ENCODE data around the gene ZBTB20. TPM values are rescaled to one million over a fixed set of nuclear protein-coding genes. Genes with fewer than 3 reads are reported as not detected.

ZBTB20 gene
- total and polyA plus RNA-seq, 9 donors: 4.3 to 160 (median 107) TPM

- Histone ChIP-seq H3K9me3 (no peaks in the 10 kb centered on the region), H3K27ac (no peak overlapping the region), H3K4me1 (ENCODE audit: insufficient read depth) (peaks cover 2% of the 10 kb centered on the region), H3K27me3 (no peaks in the 10 kb centered on the region), H3K4me3 (no peak overlapping the region), H3K36me3 (no peaks in the 10 kb centered on the region)
- DNase-seq: no peak
- intact Hi-C loops (cut with DNase I): no loop called here
- TF ChIP-seq EP300 (IDR thresholded peaks at IDR 0.05) (no peak), POLR2A (IDR thresholded peaks at IDR 0.05) (no peak), CTCF (IDR thresholded peaks at IDR 0.05) (no peak)
- 84 to 92% (median 90%) methylated on average over 4 of the region's 4 CpGs for WGBS, 3 donors
Observed at GRCh38 chr3:114697401-114697800, 449.7 kb downstream of the ZBTB20 start.

- Histone ChIP-seq H3K27ac (no peak overlapping the region), H3K4me3 (no peak overlapping the region), H3K4me1 (ENCODE audit: insufficient read depth) (peaks cover 2% of the 10 kb centered on the region), H3K36me3 (no peaks in the 10 kb centered on the region), H3K27me3 (no peaks in the 10 kb centered on the region), H3K9me3 (no peaks in the 10 kb centered on the region)
- no peak for DNase-seq
- intact Hi-C loops (cut with DNase I): no loop called here
- WGBS, 3 donors: 92 to 100% (median 100%) methylated on average over 1 of the region's 1 CpG
- TF ChIP-seq CTCF (IDR thresholded peaks at IDR 0.05) (no peak), EP300 (IDR thresholded peaks at IDR 0.05) (no peak), POLR2A (IDR thresholded peaks at IDR 0.05) (no peak)
Observed at GRCh38 chr3:114694251-114694650, 452.8 kb downstream of the ZBTB20 start.

- Histone ChIP-seq H3K27me3 (no peaks in the 10 kb centered on the region), H3K9me3 (no peaks in the 10 kb centered on the region), H3K27ac (no peak overlapping the region), H3K36me3 (no peaks in the 10 kb centered on the region), H3K4me3 (no peak overlapping the region), H3K4me1 (ENCODE audit: insufficient read depth) (peaks cover 2% of the 10 kb centered on the region)
- TF ChIP-seq EP300 (IDR thresholded peaks at IDR 0.05): no peak
- intact Hi-C loops (cut with DNase I): no loop called here
- WGBS, 3 donors: 69 to 73% (median 70%) methylated on average over 3 of the region's 3 CpGs
- no peak for DNase-seq
Observed at GRCh38 chr3:114691871-114692270, 455.2 kb downstream of the ZBTB20 start.

- no peaks in the 10 kb centered on the region for H3K9me3 ChIP-seq
- DNase-seq: no peak
- no peaks in the 10 kb centered on the region for H3K36me3 ChIP-seq
- no peak for TF ChIP-seq POLR2A (IDR thresholded peaks at IDR 0.05)
- TF ChIP-seq CTCF (IDR thresholded peaks at IDR 0.05): no peak
- no peak for TF ChIP-seq EP300 (IDR thresholded peaks at IDR 0.05)
- intact Hi-C loops (cut with DNase I): no loop called here
- no peak overlapping the region for H3K4me3 ChIP-seq
- H3K27ac ChIP-seq: no peak overlapping the region
- 95 to 99% (median 98%) methylated on average over 1 of the region's 1 CpG for WGBS, 3 donors
- H3K4me1 ChIP-seq (ENCODE audit: insufficient read depth): no peaks in the 10 kb centered on the region
- H3K27me3 ChIP-seq: no peaks in the 10 kb centered on the region
Observed at GRCh38 chr3:114690911-114691310, 456.2 kb downstream of the ZBTB20 start.

GRCh38 chr3:114687151-114687550, 459.9 kb downstream of the ZBTB20 start:
- Histone ChIP-seq H3K9me3 (no peaks in the 10 kb centered on the region), H3K4me3 (no peak overlapping the region), H3K27me3 (no peaks in the 10 kb centered on the region), H3K36me3 (no peaks in the 10 kb centered on the region), H3K4me1 (ENCODE audit: insufficient read depth) (no peaks in the 10 kb centered on the region), H3K27ac (peak overlapping the region in 1 of 2 donors; percentile 42)
- TF ChIP-seq CTCF (IDR thresholded peaks at IDR 0.05) (no peak), POLR2A (IDR thresholded peaks at IDR 0.05) (no peak), EP300 (IDR thresholded peaks at IDR 0.05) (no peak)
- intact Hi-C loops (cut with DNase I): no loop called here
- no peak for DNase-seq
- WGBS, 3 donors: 41 to 42% (median 41%) methylated on average over 3 of the region's 3 CpGs
